Esophagus (tissue), 2 donors: ENCODE data around the gene CDSN. TPM values are rescaled to one million over a fixed set of nuclear protein-coding genes. Genes with fewer than 3 reads are reported as not detected.

ENCODE experiments used
- polyA plus RNA-seq, 2 donors: library from polyadenylated mRNA; stranded (reverse); fragments of 200-250 nt; gene quantifications; one replicate each; pipeline ENCODE4 v1.2.3, GENCODE V29; 2013
- donor health status: healthy with polysubstance abuse.
- donor health status: Bipolar disorder and iron deficiency.

CDSN gene
- polyA plus RNA-seq, 2 donors, result 0.02 to 0.20 TPM

Other genes with a start within 250 kb of the CDSN start
- 100 to 1,000 TPM; 102 to 136 TPM for gene DDR1, start 235.9 kb downstream of the CDSN start, polyA plus RNA-seq
- 10 to 100 TPM; 20.6 to 32.0 TPM for gene GTF2H4, start 212.2 kb downstream of the CDSN start, polyA plus RNA-seq
- gene VARS2, start 206.2 kb downstream of the CDSN start, polyA plus RNA-seq, result 10 to 100 TPM; 30.0 to 81.5 TPM
- 100 to 1,000 TPM; 130 to 421 TPM for gene SFTA2, start 188.3 kb downstream of the CDSN start, polyA plus RNA-seq
- 10 to 100 TPM in 1 of 2 donors, 1 to 10 TPM in 1; 5.2 to 17.8 TPM for gene MUCL3, start 179.5 kb downstream of the CDSN start, polyA plus RNA-seq
- 1,000 to 10,000 TPM in 1 of 2 donors, 100 to 1,000 TPM in 1; 912 to 1,484 TPM for gene MUC21, start 136.7 kb downstream of the CDSN start, polyA plus RNA-seq
- 1 to 10 TPM; 2.4 to 5.8 TPM for gene MUC22, start 110.0 kb downstream of the CDSN start, polyA plus RNA-seq
- under 1 TPM in 1 of 2 donors, not detected in 1; 0.08 TPM for gene C6orf15, start 7.9 kb downstream of the CDSN start, polyA plus RNA-seq
- 1 to 10 TPM in 1 of 2 donors, under 1 TPM in 1; 1.00 to 4.3 TPM for gene PSORS1C1, start 5.6 kb downstream of the CDSN start, polyA plus RNA-seq
- under 1 TPM; 0.22 to 0.81 TPM for gene PSORS1C2, start 18.6 kb upstream of the CDSN start, polyA plus RNA-seq
- 10 to 100 TPM; 10.5 to 15.4 TPM for gene CCHCR1, start 37.4 kb upstream of the CDSN start, polyA plus RNA-seq
- gene TCF19, start 38.1 kb upstream of the CDSN start, polyA plus RNA-seq, result 10 to 100 TPM; 10.3 to 11.0 TPM
- gene POU5F1, start 50.2 kb upstream of the CDSN start, polyA plus RNA-seq, result under 1 TPM; 0.55 to 0.59 TPM
- gene HLA-C, start 151.6 kb upstream of the CDSN start, polyA plus RNA-seq, result 100 to 1,000 TPM; 104 to 121 TPM
- 100 to 1,000 TPM; 168 to 351 TPM for gene HLA-B, start 236.7 kb upstream of the CDSN start, polyA plus RNA-seq